ENCODE results near the gene CMTM5. TPM values are rescaled to one million over a fixed set of nuclear protein-coding genes. Genes with fewer than 3 reads are reported as not detected.
A peak's percentile ranks its signal among the peaks of the same experiment; 100 is the strongest.

The CMTM5 gene
- total RNA-seq, 1 donor from 2014 or later: not detected

GRCh38 chr14:23377573-23378563 lies 1.0 kb downstream of the CMTM5 start:
- no peak for FAIRE-seq
- no peak for TF ChIP-seq CTCF (IDR thresholded peaks at IDR 0.05; ENCODE audit: insufficient read depth, low read length, severe bottlenecking)
- no peaks in the 10 kb centered on the region for H3K27me3 ChIP-seq (ENCODE audit: control insufficient read depth, insufficient read depth, low read length)

GRCh38 chr14:23378612-23379220 lies 1.9 kb downstream of the CMTM5 start:
- Histone ChIP-seq H3K27me3 (ENCODE audit: control insufficient read depth, insufficient read depth, low read length) (no peaks in the 10 kb centered on the region), H3K36me3 (ENCODE audit: control insufficient read depth, insufficient read depth, low read length) (no peaks in the 10 kb centered on the region), H3K4me3 (ENCODE audit: low read depth, low read length) (no peak overlapping the region)
- DNase-seq (ENCODE audit: low read depth) (no peak), FAIRE-seq (no peak)
- no peak for TF ChIP-seq CTCF (IDR thresholded peaks at IDR 0.05; ENCODE audit: insufficient read depth, low read length, severe bottlenecking)

More at GRCh38 chr14:23377573-23378563, 1.0 kb downstream of the CMTM5 start:
- no peak for DNase-seq (ENCODE audit: low read depth)
- Histone ChIP-seq H3K36me3 (ENCODE audit: control insufficient read depth, insufficient read depth, low read length) (no peaks in the 10 kb centered on the region), H3K4me3 (ENCODE audit: low read depth, low read length) (no peak overlapping the region)

- peak; percentile 87 for FAIRE-seq
These were observed 2.7 kb downstream of the CMTM5 start for GRCh38 chr14:23379366-23380196.

GRCh38 chr14:23380197-23380914 lies 3.5 kb downstream of the CMTM5 start:
- no peak for FAIRE-seq
- TF ChIP-seq CTCF (IDR thresholded peaks at IDR 0.05; ENCODE audit: insufficient read depth, low read length, severe bottlenecking): no peak
- Histone ChIP-seq H3K27me3 (ENCODE audit: control insufficient read depth, insufficient read depth, low read length) (no peaks in the 10 kb centered on the region), H3K4me3 (ENCODE audit: low read depth, low read length) (no peak overlapping the region), H3K36me3 (ENCODE audit: control insufficient read depth, insufficient read depth, low read length) (no peaks in the 10 kb centered on the region)
- DNase-seq (ENCODE audit: low read depth): no peak

More at GRCh38 chr14:23379366-23380196, 2.7 kb downstream of the CMTM5 start:
- TF ChIP-seq CTCF (IDR thresholded peaks at IDR 0.05; ENCODE audit: insufficient read depth, low read length, severe bottlenecking): peak; percentile 98
- Histone ChIP-seq H3K36me3 (ENCODE audit: control insufficient read depth, insufficient read depth, low read length) (no peaks in the 10 kb centered on the region), H3K4me3 (ENCODE audit: low read depth, low read length) (no peak overlapping the region), H3K27me3 (ENCODE audit: control insufficient read depth, insufficient read depth, low read length) (no peaks in the 10 kb centered on the region)
- DNase-seq (ENCODE audit: low read depth): peak; percentile 58

GRCh38 chr14:23380976-23381375 lies 4.1 kb downstream of the CMTM5 start:
- no peak for DNase-seq (ENCODE audit: low read depth)
- no peak overlapping the region for H3K4me3 ChIP-seq (ENCODE audit: low read depth, low read length)
- no peaks in the 10 kb centered on the region for H3K36me3 ChIP-seq (ENCODE audit: control insufficient read depth, insufficient read depth, low read length)
- H3K27me3 ChIP-seq (ENCODE audit: control insufficient read depth, insufficient read depth, low read length): no peaks in the 10 kb centered on the region
- TF ChIP-seq CTCF (IDR thresholded peaks at IDR 0.05; ENCODE audit: insufficient read depth, low read length, severe bottlenecking): no peak
- peak; percentile 40 for FAIRE-seq

Measured in bronchial epithelial cell (primary cell).